AG04450 (cell line): ENCODE results near the gene DLGAP3. TPM values are rescaled to one million over a fixed set of nuclear protein-coding genes. Genes with fewer than 3 reads are reported as not detected.

Source experiments
- CTCF ChIA-PET: fragments of 300-600, 350-600 bp; formaldehyde crosslinking; extraction: SDS; loops from one replicate; lab custom pipeline; 2022; ENCODE audit warnings: antibody characterized with exemption, inconsistent platforms; lab: Charles Lee
- POLR2A ChIA-PET: fragments of 350-600 bp; formaldehyde crosslinking; extraction: SDS; loops from one replicate; lab custom pipeline; 2021; ENCODE audit warnings: antibody characterized with exemption, inconsistent platforms; lab: Yijun Ruan, JAX
- DNase-seq: peaks from one replicate; pipeline ENCODE4 v3.0.0-alpha.2; 2011; ENCODE audit warnings: low read depth, low spot score
- H3K27ac ChIP-seq: one replicate; pipeline ENCODE4 v1.5.1; 2012; ENCODE audit warnings: low read depth, low read length, control low read depth
- H3K27me3 ChIP-seq: one replicate; pipeline ENCODE4 v1.6.0; 2012; ENCODE audit warnings: low read length; ENCODE audit not compliant: control insufficient read depth, insufficient read depth
- H3K4me3 ChIP-seq: 2 replicates; pipeline ENCODE4 v1.5.1; 2011; ENCODE audit warnings: mild to moderate bottlenecking, low read depth, low read length, control low read depth
- H3K9me3 ChIP-seq: 2 replicates; pipeline ENCODE4 v1.5.1; 2012; ENCODE audit warnings: low read length; ENCODE audit not compliant: control insufficient read depth, insufficient read depth
- polyA plus RNA-seq: library from polyadenylated mRNA; depleted of rRNA; stranded (reverse); fragments of >200 nt; gene quantifications from 2 replicates; pipeline ENCODE4 v1.2.3, GENCODE V29; 2011
- TF ChIP-seq, protein P1 (sequence below): IDR thresholded peaks from 2 replicates; pipeline ENCODE4 v1.5.1; 2011; ENCODE audit warnings: low read depth, low read length, control low read depth, inconsistent platforms

DLGAP3 gene
- polyA plus RNA-seq, 1 experiment = not detected

GRCh38 chr1:34908369-34908768, 21.1 kb downstream of the DLGAP3 start:
- Histone ChIP-seq H3K27ac (no peak overlapping the region), H3K9me3 (no peaks in the 10 kb centered on the region; the same call in 1 of the 2 replicates), H3K4me3 (no peak overlapping the region), H3K27me3 (no peaks in the 10 kb centered on the region)
- ChIA-PET CTCF (no interaction called here), POLR2A (no interaction called here)
- no peak for DNase-seq
- TF ChIP-seq, protein P1, sequence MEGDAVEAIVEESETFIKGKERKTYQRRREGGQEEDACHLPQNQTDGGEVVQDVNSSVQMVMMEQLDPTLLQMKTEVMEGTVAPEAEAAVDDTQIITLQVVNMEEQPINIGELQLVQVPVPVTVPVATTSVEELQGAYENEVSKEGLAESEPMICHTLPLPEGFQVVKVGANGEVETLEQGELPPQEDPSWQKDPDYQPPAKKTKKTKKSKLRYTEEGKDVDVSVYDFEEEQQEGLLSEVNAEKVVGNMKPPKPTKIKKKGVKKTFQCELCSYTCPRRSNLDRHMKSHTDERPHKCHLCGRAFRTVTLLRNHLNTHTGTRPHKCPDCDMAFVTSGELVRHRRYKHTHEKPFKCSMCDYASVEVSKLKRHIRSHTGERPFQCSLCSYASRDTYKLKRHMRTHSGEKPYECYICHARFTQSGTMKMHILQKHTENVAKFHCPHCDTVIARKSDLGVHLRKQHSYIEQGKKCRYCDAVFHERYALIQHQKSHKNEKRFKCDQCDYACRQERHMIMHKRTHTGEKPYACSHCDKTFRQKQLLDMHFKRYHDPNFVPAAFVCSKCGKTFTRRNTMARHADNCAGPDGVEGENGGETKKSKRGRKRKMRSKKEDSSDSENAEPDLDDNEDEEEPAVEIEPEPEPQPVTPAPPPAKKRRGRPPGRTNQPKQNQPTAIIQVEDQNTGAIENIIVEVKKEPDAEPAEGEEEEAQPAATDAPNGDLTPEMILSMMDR = no peak

DNA sequence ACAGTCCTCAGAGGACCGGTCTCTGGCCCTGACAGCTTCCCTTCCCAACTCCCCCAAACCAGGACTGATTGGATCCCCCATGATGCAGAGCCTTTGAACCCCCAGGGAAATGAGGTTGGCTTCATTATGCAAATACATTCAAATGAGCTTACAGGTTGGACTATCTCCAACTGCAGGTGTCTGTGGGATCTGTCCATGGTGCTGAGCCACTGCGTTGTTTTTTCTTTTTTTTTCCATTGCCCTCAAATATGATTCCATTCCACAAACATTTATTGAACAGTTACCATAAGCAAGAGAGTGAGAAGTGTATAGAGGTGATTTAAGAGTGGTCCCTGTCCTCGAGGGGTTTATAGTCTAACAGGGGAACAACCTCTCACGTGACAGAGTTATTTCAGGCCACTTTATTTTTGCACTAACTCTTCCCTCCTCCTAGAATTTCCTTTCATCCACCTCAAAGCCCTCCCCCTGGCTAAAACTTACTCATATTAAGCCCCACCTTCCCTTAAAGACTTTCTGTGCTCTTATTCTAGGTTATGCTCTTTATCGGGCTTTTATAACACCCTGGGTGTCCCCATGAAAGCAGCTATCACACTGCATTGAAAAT, 21.9 kb downstream of the DLGAP3 start:
- CTCF ChIA-PET = interaction anchor here (0.5 kb wide), 1 partner anchor 41 kb away, joined by 3 read pairs; no protein-coding TSS in a partner anchor
- no peaks in the 10 kb centered on the region for H3K27me3 ChIP-seq
- H3K4me3 ChIP-seq = no peak overlapping the region
- no peaks in the 10 kb centered on the region; the same call in 1 of the 2 replicates for H3K9me3 ChIP-seq
- POLR2A ChIA-PET = no interaction called here
- TF ChIP-seq, protein P1 = no peak
- no peak overlapping the region for H3K27ac ChIP-seq
- DNase-seq = no peak

GRCh38 chr1:34906756-34907155, 22.7 kb downstream of the DLGAP3 start:
- ChIA-PET POLR2A (no interaction called here), CTCF (no interaction called here)
- TF ChIP-seq, protein P1 = no peak
- H3K4me3 ChIP-seq = no peak overlapping the region
- no peaks in the 10 kb centered on the region; the same call in 1 of the 2 replicates for H3K9me3 ChIP-seq
- no peak overlapping the region for H3K27ac ChIP-seq
- H3K27me3 ChIP-seq = no peaks in the 10 kb centered on the region
- no peak for DNase-seq

- TF ChIP-seq, protein P1 = no peak
Observed at GRCh38 chr1:34906222-34906621, 23.2 kb downstream of the DLGAP3 start.

DNA sequence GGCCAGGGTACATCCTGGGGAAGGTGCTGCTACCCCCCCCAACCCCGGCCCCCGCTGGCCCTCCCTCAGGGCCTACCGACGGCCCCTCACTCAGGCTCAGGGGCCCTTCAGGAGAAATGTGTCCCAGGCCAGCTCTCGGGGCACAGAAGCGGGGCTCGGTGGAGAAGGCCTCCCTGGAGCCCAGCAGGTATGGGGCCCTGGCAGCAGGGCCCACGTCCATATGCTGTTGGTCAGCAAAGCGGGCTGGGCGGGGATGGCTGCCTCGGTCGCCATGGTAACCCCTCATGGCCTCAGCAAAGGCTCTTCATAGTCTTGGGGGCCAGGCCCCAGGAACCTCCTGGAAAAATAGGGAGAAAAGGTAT, 24.4 kb downstream of the DLGAP3 start:
- TF ChIP-seq, protein P1 = no peak
- no peaks in the 10 kb centered on the region for H3K27me3 ChIP-seq
- ChIA-PET POLR2A (interaction anchor here (0.6 kb wide), 1 partner anchor 143 kb away, joined by 9 read pairs; no protein-coding TSS in a partner anchor), CTCF (no interaction called here)
- H3K4me3 ChIP-seq = no peak overlapping the region
- DNase-seq = no peak
- no peak overlapping the region for H3K27ac ChIP-seq
- no peaks in the 10 kb centered on the region; the same call in 1 of the 2 replicates for H3K9me3 ChIP-seq

More at GRCh38 chr1:34906222-34906621, 23.2 kb downstream of the DLGAP3 start:
- no peak for DNase-seq
- Histone ChIP-seq H3K9me3 (no peaks in the 10 kb centered on the region; the same call in 1 of the 2 replicates), H3K4me3 (no peak overlapping the region), H3K27ac (no peak overlapping the region), H3K27me3 (no peaks in the 10 kb centered on the region)
- POLR2A ChIA-PET = no interaction called here
- CTCF ChIA-PET = no interaction called here
